HepG2 (cell line): ENCODE data around the gene FIBP. TPM values are rescaled to one million over a fixed set of nuclear protein-coding genes. Genes with fewer than 3 reads are reported as not detected.

Experiments
- AGO2 ChIP-seq: fragments of 200-400 bp; formaldehyde crosslinking; optimal IDR thresholded peaks from 2 replicates; pipeline ENCODE3; 2017; ENCODE audit warnings: mild to moderate bottlenecking, low read depth, low read length, moderate library complexity
- ATF1 ChIP-seq: IDR thresholded peaks from 2 replicates; pipeline ENCODE4 v1.6.1; 2016; ENCODE audit warnings: mild to moderate bottlenecking, control low read depth
- CBFB ChIP-seq: sonication (generic); formaldehyde crosslinking; IDR thresholded peaks from 2 replicates; pipeline ENCODE4 v1.4.0; 2020; ENCODE audit warnings: missing genetic modification reagents
- EEA1 ChIP-seq: sonication (generic); formaldehyde crosslinking; IDR thresholded peaks from 2 replicates; pipeline ENCODE4 v1.5.1; 2020; ENCODE audit warnings: mild to moderate bottlenecking, missing genetic modification reagents, borderline replicate concordance
- FOXK1 ChIP-seq: sonication (generic); formaldehyde crosslinking; IDR thresholded peaks from 2 replicates; pipeline ENCODE4 v1.4.0; 2020; ENCODE audit warnings: low read depth, missing genetic modification reagents, borderline replicate concordance
- GATAD1 ChIP-seq: IDR thresholded peaks from 2 replicates; pipeline ENCODE4 v1.6.1; 2016; ENCODE audit warnings: missing genetic modification reagents, missing compliant biosample characterization
- HDAC6 ChIP-seq: fragments of 200-600 bp; sonication (generic); IDR thresholded peaks from 2 replicates; pipeline ENCODE4 v1.7.0; 2017; ENCODE audit warnings: mild to moderate bottlenecking, antibody characterized with exemption, low read length, low read depth
- HNRNPH1 ChIP-seq: fragments of 200-400 bp; formaldehyde crosslinking; optimal IDR thresholded peaks from 2 replicates; pipeline ENCODE3; 2017; ENCODE audit warnings: mild to moderate bottlenecking, low read depth, low read length
- HOXA9 ChIP-seq: sonication (generic); formaldehyde crosslinking; IDR thresholded peaks from 2 replicates; pipeline ENCODE4 v1.8.1; 2022; ENCODE audit warnings: missing genetic modification reagents, mild to moderate bottlenecking, moderate library complexity, borderline replicate concordance
- SMAD9 ChIP-seq: sonication (generic); formaldehyde crosslinking; IDR thresholded peaks from 2 replicates; pipeline ENCODE4 v1.5.1; 2020; ENCODE audit warnings: mild to moderate bottlenecking, missing genetic modification reagents
- SPEN ChIP-seq: sonication (generic); formaldehyde crosslinking; IDR thresholded peaks from 2 replicates; pipeline ENCODE4 v1.5.1; 2020; ENCODE audit warnings: low read depth, mild to moderate bottlenecking, missing genetic modification reagents
- ZBTB21 ChIP-seq: sonication (generic); formaldehyde crosslinking; IDR thresholded peaks from 2 replicates; pipeline ENCODE4 v1.4.0; 2020; ENCODE audit warnings: missing genetic modification reagents
- ZFP37 ChIP-seq: sonication (generic); formaldehyde crosslinking; IDR thresholded peaks from 2 replicates; pipeline ENCODE4 v1.4.0; 2020; ENCODE audit warnings: missing genetic modification reagents, borderline replicate concordance
- ZKSCAN5 ChIP-seq: sonication (generic); formaldehyde crosslinking; IDR thresholded peaks from 2 replicates; pipeline ENCODE4 v1.5.1; 2020; ENCODE audit warnings: mild to moderate bottlenecking, missing genetic modification reagents
- ZNF430 ChIP-seq: sonication (generic); formaldehyde crosslinking; IDR thresholded peaks from 2 replicates; pipeline ENCODE4 v1.9.0; 2021; ENCODE audit warnings: mild to moderate bottlenecking, missing genetic modification reagents
- ZNF550 ChIP-seq: sonication (generic); formaldehyde crosslinking; IDR thresholded peaks from 2 replicates; pipeline ENCODE4 v1.4.0; 2020; ENCODE audit warnings: mild to moderate bottlenecking, missing genetic modification reagents, borderline replicate concordance
- ZNF569 ChIP-seq: sonication (generic); formaldehyde crosslinking; IDR thresholded peaks from 2 replicates; pipeline ENCODE4 v1.5.0; 2020; ENCODE audit warnings: mild to moderate bottlenecking, missing genetic modification reagents, moderate library complexity, borderline replicate concordance
- ZNF772 ChIP-seq: sonication (generic); formaldehyde crosslinking; IDR thresholded peaks from 2 replicates; pipeline ENCODE4 v1.5.0; 2020; ENCODE audit warnings: mild to moderate bottlenecking, missing genetic modification reagents
- ZNF83 ChIP-seq: sonication (generic); formaldehyde crosslinking; IDR thresholded peaks from 2 replicates; pipeline ENCODE4 v1.4.0; 2020; ENCODE audit warnings: missing genetic modification reagents, mild to moderate bottlenecking, borderline replicate concordance
- ZSCAN9 ChIP-seq: IDR thresholded peaks from 2 replicates; pipeline ENCODE4 v1.6.1; 2016; ENCODE audit warnings: borderline replicate concordance
- polyA plus RNA-seq, 8 experiments: library from polyadenylated mRNA; depleted of rRNA in 3 of 8; stranded (reverse) in 7 of 8; unstranded in 1 of 8; fragments of >200 nt; fragmentation: Illumina TruSeq in 4 of 8; extraction: Trizol in 4 of 8; gene quantifications; 2 replicates each; pipeline versions ENCODE4 v1.2.1 to v1.2.3, GENCODE V29; 2011 to 2016; ENCODE audit warnings: low read depth in 4 of 8, missing spikeins in 1 of 8, mixed read lengths in 1 of 8; ENCODE audit not compliant: insufficient read depth in 1 of 8
- total RNA-seq, 5 experiments: library from RNA; depleted of rRNA; stranded (reverse); fragments of >200 nt; fragmentation: Illumina TruSeq; extraction: Trizol; gene quantifications; 2 replicates each; pipeline ENCODE4 v1.2.3, GENCODE V29; 2016; ENCODE audit warnings: low read depth in 1 of 5
- TF ChIP-seq, protein P1 (sequence below): sonication (generic); formaldehyde crosslinking; IDR thresholded peaks from 2 replicates; pipeline ENCODE4 v1.4.0; 2020; ENCODE audit warnings: missing genetic modification reagents
- TF ChIP-seq, protein P2 (sequence below): sonication (generic); formaldehyde crosslinking; IDR thresholded peaks from 2 replicates; pipeline ENCODE4 v1.4.0; 2020; ENCODE audit warnings: low read depth, mild to moderate bottlenecking, missing genetic modification reagents
- TF ChIP-seq, protein P3 (sequence below): fragments of 450-650 bp; IDR thresholded peaks from 2 replicates; pipeline ENCODE4 v1.6.1; 2017; ENCODE audit warnings: mild to moderate bottlenecking
- TF ChIP-seq, protein P4 (sequence below): sonication (generic); formaldehyde crosslinking; IDR thresholded peaks from 2 replicates; pipeline ENCODE4 v1.9.0; 2021; ENCODE audit warnings: missing genetic modification reagents, borderline replicate concordance

Gene FIBP
- total and polyA plus RNA-seq, 2 of the 13 experiments (the other 11 are each of a cell fraction or from before 2014, with no cell fraction given), result 42.9 to 62.1 TPM

DNA sequence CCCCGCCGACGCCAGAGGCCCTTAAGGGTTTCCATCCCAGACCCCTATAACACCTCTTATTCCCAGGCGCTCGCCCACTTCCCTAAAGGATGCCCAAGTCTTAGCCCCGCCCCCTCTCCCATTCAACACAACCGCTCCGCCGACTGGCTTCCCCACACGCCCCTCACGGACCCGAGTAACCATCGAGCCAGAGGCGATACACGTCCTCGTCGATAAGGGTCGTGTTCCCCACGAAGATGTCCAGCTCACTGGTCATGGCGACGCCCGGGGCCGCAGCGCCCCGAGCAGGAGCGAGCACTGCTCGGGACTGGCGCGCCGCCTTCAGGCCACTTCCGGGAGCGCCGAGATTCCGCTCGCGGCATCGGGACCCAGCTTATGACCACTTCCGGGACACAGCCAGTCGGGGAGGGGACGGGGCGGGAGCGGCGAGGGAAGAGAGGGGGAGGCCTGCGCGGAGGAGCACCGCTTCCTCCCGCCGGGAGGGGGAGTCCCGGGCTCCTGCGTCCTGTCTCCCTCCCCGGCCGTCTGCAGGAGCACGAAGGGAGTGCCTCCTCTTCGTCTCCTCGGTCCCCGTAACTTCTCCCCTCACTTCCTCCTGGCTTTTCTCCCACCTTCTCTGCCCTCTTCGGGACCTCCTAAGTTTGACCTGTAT lies at the start of gene FIBP (continued):
- TF ChIP-seq EEA1 (CRISPR knock-in tag) (no peak), ZKSCAN5 (CRISPR knock-in tag) (no peak), ZNF772 (CRISPR knock-in tag) (no peak), SPEN (CRISPR knock-in tag) (no peak), ZFP37 (CRISPR knock-in tag) (no peak), HNRNPH1 (no peak), ZNF83 (CRISPR knock-in tag) (no peak), SMAD9 (CRISPR knock-in tag) (no peak), CBFB (CRISPR knock-in tag) (peak; percentile 81; the same call in 1 of the 2 replicates), ZNF430 (CRISPR knock-in tag) (peak; percentile 79), ZNF550 (CRISPR knock-in tag) (no peak), FOXK1 (CRISPR knock-in tag) (peak; percentile 83), GATAD1 (peak; percentile 91), HOXA9 (CRISPR knock-in tag) (no peak), ATF1 (peak; percentile 83), ZBTB21 (peak; percentile 62; the same call in 1 of the 2 replicates), AGO2 (peak; percentile 69), HDAC6 (no peak), ZSCAN9 (no peak), ZNF569 (CRISPR knock-in tag) (no peak)
- TF ChIP-seq, protein P1, sequence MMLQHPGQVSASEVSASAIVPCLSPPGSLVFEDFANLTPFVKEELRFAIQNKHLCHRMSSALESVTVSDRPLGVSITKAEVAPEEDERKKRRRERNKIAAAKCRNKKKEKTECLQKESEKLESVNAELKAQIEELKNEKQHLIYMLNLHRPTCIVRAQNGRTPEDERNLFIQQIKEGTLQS (CRISPR knock-in tag), result no peak
- TF ChIP-seq, protein P2, sequence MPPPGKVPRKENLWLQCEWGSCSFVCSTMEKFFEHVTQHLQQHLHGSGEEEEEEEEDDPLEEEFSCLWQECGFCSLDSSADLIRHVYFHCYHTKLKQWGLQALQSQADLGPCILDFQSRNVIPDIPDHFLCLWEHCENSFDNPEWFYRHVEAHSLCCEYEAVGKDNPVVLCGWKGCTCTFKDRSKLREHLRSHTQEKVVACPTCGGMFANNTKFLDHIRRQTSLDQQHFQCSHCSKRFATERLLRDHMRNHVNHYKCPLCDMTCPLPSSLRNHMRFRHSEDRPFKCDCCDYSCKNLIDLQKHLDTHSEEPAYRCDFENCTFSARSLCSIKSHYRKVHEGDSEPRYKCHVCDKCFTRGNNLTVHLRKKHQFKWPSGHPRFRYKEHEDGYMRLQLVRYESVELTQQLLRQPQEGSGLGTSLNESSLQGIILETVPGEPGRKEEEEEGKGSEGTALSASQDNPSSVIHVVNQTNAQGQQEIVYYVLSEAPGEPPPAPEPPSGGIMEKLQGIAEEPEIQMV (CRISPR knock-in tag), result no peak
- TF ChIP-seq, protein P3, sequence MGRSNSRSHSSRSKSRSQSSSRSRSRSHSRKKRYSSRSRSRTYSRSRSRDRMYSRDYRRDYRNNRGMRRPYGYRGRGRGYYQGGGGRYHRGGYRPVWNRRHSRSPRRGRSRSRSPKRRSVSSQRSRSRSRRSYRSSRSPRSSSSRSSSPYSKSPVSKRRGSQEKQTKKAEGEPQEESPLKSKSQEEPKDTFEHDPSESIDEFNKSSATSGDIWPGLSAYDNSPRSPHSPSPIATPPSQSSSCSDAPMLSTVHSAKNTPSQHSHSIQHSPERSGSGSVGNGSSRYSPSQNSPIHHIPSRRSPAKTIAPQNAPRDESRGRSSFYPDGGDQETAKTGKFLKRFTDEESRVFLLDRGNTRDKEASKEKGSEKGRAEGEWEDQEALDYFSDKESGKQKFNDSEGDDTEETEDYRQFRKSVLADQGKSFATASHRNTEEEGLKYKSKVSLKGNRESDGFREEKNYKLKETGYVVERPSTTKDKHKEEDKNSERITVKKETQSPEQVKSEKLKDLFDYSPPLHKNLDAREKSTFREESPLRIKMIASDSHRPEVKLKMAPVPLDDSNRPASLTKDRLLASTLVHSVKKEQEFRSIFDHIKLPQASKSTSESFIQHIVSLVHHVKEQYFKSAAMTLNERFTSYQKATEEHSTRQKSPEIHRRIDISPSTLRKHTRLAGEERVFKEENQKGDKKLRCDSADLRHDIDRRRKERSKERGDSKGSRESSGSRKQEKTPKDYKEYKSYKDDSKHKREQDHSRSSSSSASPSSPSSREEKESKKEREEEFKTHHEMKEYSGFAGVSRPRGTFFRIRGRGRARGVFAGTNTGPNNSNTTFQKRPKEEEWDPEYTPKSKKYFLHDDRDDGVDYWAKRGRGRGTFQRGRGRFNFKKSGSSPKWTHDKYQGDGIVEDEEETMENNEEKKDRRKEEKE, result no peak
- TF ChIP-seq, protein P4, sequence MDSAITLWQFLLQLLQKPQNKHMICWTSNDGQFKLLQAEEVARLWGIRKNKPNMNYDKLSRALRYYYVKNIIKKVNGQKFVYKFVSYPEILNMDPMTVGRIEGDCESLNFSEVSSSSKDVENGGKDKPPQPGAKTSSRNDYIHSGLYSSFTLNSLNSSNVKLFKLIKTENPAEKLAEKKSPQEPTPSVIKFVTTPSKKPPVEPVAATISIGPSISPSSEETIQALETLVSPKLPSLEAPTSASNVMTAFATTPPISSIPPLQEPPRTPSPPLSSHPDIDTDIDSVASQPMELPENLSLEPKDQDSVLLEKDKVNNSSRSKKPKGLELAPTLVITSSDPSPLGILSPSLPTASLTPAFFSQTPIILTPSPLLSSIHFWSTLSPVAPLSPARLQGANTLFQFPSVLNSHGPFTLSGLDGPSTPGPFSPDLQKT (CRISPR knock-in tag), result no peak
